ENCODE results near the gene NPW. TPM values are rescaled to one million over a fixed set of nuclear protein-coding genes. Genes with fewer than 3 reads are reported as not detected.

The NPW gene
- total and polyA plus RNA-seq, 12 donors: 0.50 to 3.9 (median 1.2) TPM; not detected in 6

DNA sequence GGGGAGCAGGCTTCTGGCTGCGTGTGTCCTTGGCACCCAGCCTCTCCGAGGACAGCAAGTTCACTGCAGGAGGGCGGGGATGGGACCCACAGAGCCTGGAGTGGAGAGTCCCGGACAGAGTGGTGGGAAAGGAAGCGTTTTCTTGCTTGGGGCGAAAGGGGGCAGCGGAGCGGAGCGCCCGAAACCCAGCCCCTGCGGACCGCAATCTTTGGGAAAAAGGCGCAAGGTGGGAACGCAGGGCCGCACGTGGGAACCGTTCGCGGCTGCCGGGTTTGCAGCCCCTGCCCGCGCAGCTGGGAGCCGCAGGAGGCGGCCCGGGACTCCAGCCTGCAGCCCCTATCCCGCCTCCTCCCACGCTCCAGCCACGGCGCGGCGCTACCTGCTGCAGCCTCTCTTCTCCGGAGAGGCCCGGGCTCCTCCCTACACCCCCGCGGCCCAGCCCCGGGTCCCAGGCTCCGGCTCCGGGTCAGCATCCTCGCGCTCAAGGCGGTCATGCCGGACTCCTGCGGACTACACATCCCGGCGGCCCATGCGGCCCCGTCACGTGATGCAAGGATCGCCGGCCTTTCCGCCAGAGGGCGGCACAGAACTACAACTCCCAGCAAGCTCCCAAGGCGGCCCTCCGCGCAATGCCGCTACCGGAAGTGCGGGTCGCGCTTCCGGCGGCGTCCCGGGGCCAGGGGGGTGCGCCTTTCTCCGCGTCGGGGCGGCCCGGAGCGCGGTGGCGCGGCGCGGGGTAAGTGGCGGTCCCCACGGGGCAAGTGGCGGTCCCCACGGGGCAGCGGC is 27.9 kb downstream of the NPW start, which contains the start of the genes NTHL1 and TSC2:
TSS of gene NTHL1 (minus strand) at position 505 of the 786 bp plus-strand sequence. CDS start at position 494, 11 bp downstream.
TSS of gene TSC2 (plus strand) at position 656 of the 786 bp plus-strand sequence. CDS start 631 bp downstream, outside the sequence.
- Histone ChIP-seq H3K9me3 (replicated peaks in 1 of 3) (no peaks in the 10 kb centered on the region), H3K4me3 (peak within 1 kb of the TSS; percentile 9 to 92 (median 75)), H3K4me1 (replicated peaks in 1 of 2) (peaks cover 6 to 18% of the 10 kb centered on the region in 2 donors), H3K27ac (peak within 1 kb of the TSS in 3 of 5 donors; percentile 40 to 81 (median 52)), H3K27me3 (no peaks in the 10 kb centered on the region), H3K36me3 (replicated peaks in 1 of 2) (peaks cover 0 to 17% of the 10 kb centered on the region in 2 donors)
- TF ChIP-seq, protein P1, sequence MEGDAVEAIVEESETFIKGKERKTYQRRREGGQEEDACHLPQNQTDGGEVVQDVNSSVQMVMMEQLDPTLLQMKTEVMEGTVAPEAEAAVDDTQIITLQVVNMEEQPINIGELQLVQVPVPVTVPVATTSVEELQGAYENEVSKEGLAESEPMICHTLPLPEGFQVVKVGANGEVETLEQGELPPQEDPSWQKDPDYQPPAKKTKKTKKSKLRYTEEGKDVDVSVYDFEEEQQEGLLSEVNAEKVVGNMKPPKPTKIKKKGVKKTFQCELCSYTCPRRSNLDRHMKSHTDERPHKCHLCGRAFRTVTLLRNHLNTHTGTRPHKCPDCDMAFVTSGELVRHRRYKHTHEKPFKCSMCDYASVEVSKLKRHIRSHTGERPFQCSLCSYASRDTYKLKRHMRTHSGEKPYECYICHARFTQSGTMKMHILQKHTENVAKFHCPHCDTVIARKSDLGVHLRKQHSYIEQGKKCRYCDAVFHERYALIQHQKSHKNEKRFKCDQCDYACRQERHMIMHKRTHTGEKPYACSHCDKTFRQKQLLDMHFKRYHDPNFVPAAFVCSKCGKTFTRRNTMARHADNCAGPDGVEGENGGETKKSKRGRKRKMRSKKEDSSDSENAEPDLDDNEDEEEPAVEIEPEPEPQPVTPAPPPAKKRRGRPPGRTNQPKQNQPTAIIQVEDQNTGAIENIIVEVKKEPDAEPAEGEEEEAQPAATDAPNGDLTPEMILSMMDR (IDR thresholded peaks at IDR 0.05): peak; percentile 17 to 72 (median 34)
- TF ChIP-seq POLR2A (IDR thresholded peaks at IDR 0.05): peak; percentile 22 to 26
- intact Hi-C loops (cut with DNase I): no loop called here
- WGBS, 4 donors: 0 to 1% (median 0%) methylated on average over 15 to 81 of the region's 81 CpGs
- DNase-seq: peak; percentile 96 to 99 (median 97)

- no peak for TF ChIP-seq POLR2A (IDR thresholded peaks at IDR 0.05)
- TF ChIP-seq, protein P1 (IDR thresholded peaks at IDR 0.05): no peak
- Histone ChIP-seq H3K27ac (peak overlapping the region in 2 of 5 donors; percentile 52 to 81), H3K4me3 (peak overlapping the region; percentile 9 to 92 (median 75)), H3K36me3 (replicated peaks in 1 of 2) (peaks cover 0 to 22% of the 10 kb centered on the region in 2 donors), H3K27me3 (no peaks in the 10 kb centered on the region), H3K9me3 (replicated peaks in 1 of 3) (no peaks in the 10 kb centered on the region), H3K4me1 (replicated peaks in 1 of 2) (peaks cover 6 to 18% of the 10 kb centered on the region in 2 donors)
- 0 to 1% (median 1%) methylated on average over 2 to 30 of the region's 30 CpGs for WGBS, 4 donors
- intact Hi-C loops (cut with DNase I): no loop called here
- DNase-seq: peak in 2 of 7 donors; percentile 35 to 65
Measured at GRCh38 chr16:2048116-2048543, 28.5 kb downstream of the NPW start.

DNA sequence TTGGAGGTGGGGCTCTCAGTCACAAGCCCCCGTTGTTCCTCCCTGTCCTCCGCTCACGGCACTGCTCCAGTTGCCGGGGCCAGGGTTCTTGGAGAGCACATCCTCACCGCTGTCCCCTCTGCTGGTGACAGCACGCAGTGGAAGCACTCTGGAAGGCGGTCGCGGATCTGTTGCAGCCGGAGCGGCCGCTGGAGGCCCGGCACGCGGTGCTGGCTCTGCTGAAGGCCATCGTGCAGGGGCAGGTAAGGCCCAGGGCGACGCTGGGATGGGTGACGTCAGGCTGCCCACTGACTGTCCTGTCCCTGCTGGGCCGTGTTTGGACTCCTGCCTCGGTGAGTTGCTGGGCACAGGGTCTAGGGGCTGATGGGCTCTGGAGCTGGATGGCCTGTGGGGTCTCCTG is 33.6 kb downstream of the NPW start:
- no peak for TF ChIP-seq POLR2A (IDR thresholded peaks at IDR 0.05)
- TF ChIP-seq, protein P1 (IDR thresholded peaks at IDR 0.05): no peak
- no peak overlapping the region for H3K27ac ChIP-seq
- no peaks in the 10 kb centered on the region for H3K9me3 ChIP-seq (replicated peaks in 1 of 3)
- no peaks in the 10 kb centered on the region for H3K27me3 ChIP-seq
- WGBS, 4 donors: 93 to 95% (median 94%) methylated on average over 5 to 21 of the region's 21 CpGs
- H3K4me1 ChIP-seq (replicated peaks in 1 of 2): peaks cover 6 to 7% of the 10 kb centered on the region in 2 donors
- H3K36me3 ChIP-seq (replicated peaks in 1 of 2): peaks cover 0 to 51% of the 10 kb centered on the region in 2 donors
- DNase-seq: no peak
- intact Hi-C loops (cut with DNase I): no loop called here
- H3K4me3 ChIP-seq: no peak overlapping the region

DNA sequence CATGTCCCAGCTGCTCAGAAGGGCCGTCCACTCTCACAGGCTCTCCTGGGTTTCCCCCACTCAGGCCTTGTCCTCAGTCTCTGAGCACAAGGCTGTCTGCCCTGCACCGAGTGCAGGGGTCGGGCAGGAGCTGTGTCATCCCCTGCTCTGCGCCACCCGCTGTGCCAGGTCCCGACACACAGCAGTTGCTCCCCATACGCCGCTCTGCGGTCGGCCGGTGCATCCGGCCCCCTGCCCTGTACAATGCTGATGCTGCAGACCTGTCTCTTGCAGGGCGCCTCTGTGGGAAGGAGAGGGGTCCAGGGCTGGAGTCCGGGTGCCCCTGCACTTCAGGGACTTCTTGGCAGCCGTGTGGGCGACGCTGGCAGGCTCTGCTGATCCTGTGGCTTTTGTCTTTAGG is 34.3 kb downstream of the NPW start:
- Histone ChIP-seq H3K9me3 (replicated peaks in 1 of 3) (no peaks in the 10 kb centered on the region), H3K4me1 (replicated peaks in 1 of 2) (peaks cover 0 to 1% of the 10 kb centered on the region in 2 donors), H3K27me3 (no peaks in the 10 kb centered on the region), H3K4me3 (no peak overlapping the region), H3K36me3 (replicated peaks in 1 of 2) (peaks cover 0 to 56% of the 10 kb centered on the region in 2 donors), H3K27ac (no peak overlapping the region)
- 84 to 97% (median 91%) methylated on average over 12 to 17 of the region's 17 CpGs for WGBS, 4 donors
- TF ChIP-seq, protein P1 (IDR thresholded peaks at IDR 0.05): no peak
- TF ChIP-seq POLR2A (IDR thresholded peaks at IDR 0.05): no peak
- DNase-seq: no peak
- intact Hi-C loops (cut with DNase I): no loop called here

Measured in adrenal gland (tissue), 12 donors.